GM23338 (cell line): ENCODE data around the gene RAB13. TPM values are rescaled to one million over a fixed set of nuclear protein-coding genes. Genes with fewer than 3 reads are reported as not detected.

Experiments used
- ATAC-seq: fragments of 200-7000 bp; cut with Tn5 transposase; 3 replicates; pipeline ENCODE4 v1.9.1; 2020
- DNase-seq: peaks from one replicate; pipeline ENCODE4 v3.0.0-alpha.2; 2015; ENCODE audit warnings: low spot score
- H2AFZ ChIP-seq: fragments of 200-600 bp; sonication (generic); 2 replicates; pipeline ENCODE4 v1.8.0; 2016; ENCODE audit warnings: antibody characterized with exemption, mild to moderate bottlenecking, moderate library complexity
- H3F3A ChIP-seq: fragments of 200-600 bp; sonication (generic); replicated peaks from 2 replicates; pipeline ENCODE4 v1.8.0; 2017; ENCODE audit warnings: antibody characterized with exemption, mixed run types, low read depth
- H3K27ac ChIP-seq: fragments of 200-600 bp; sonication (generic); 2 replicates; pipeline ENCODE4 v1.6.1; 2016; ENCODE audit warnings: low read depth
- H3K27me3 ChIP-seq: fragments of 200-600 bp; sonication (generic); 2 replicates; pipeline ENCODE4 v1.8.0; 2016; ENCODE audit warnings: mild to moderate bottlenecking, mixed run types, moderate library complexity; ENCODE audit not compliant: insufficient read depth
- H3K36me3 ChIP-seq: fragments of 200-600 bp; sonication (generic); 2 replicates; pipeline ENCODE4 v1.8.0; 2016; ENCODE audit warnings: mild to moderate bottlenecking; ENCODE audit not compliant: insufficient read depth
- H3K4me1 ChIP-seq: fragments of 200-600 bp; sonication (generic); 2 replicates; pipeline ENCODE4 v1.8.0; 2016; ENCODE audit warnings: mild to moderate bottlenecking, moderate library complexity; ENCODE audit not compliant: insufficient read depth
- H3K4me2 ChIP-seq: fragments of 200-600 bp; sonication (generic); 2 replicates; pipeline ENCODE4 v1.7.1; 2017; ENCODE audit warnings: mixed run types
- H3K4me3 ChIP-seq: fragments of 200-600 bp; sonication (generic); 2 replicates; pipeline ENCODE4 v1.6.1; 2016; ENCODE audit warnings: mixed run types
- H3K79me2 ChIP-seq: fragments of 200-600 bp; sonication (generic); replicated peaks from 2 replicates; pipeline ENCODE4 v1.8.0; 2017; ENCODE audit warnings: mild to moderate bottlenecking; ENCODE audit not compliant: insufficient read depth
- H3K9me2 ChIP-seq: fragments of 200-600 bp; sonication (generic); 2 replicates; pipeline ENCODE4 v1.8.0; 2017; ENCODE audit not compliant: insufficient read depth
- H4K20me1 ChIP-seq: fragments of 200-600 bp; sonication (generic); replicated peaks from 2 replicates; pipeline ENCODE4 v1.8.0; 2017; ENCODE audit warnings: mild to moderate bottlenecking; ENCODE audit not compliant: insufficient read depth
- H3K27ac Mint-ChIP-seq: 2 replicates; pipeline ENCODE4 v1.8.0; 2020; ENCODE audit warnings: inconsistent platforms, mild to moderate bottlenecking, moderate library complexity, mixed read lengths
- H3K27me3 Mint-ChIP-seq: 3 replicates; pipeline ENCODE4 v1.8.0; 2022; ENCODE audit warnings: low read depth, mild to moderate bottlenecking, moderate library complexity, mixed read lengths, inconsistent platforms; ENCODE audit not compliant: insufficient read depth, poor library complexity
- H3K36me3 Mint-ChIP-seq: 3 replicates; pipeline ENCODE4 v1.8.0; 2021; ENCODE audit warnings: low read depth, mild to moderate bottlenecking, inconsistent platforms, moderate library complexity, mixed read lengths
- H3K4me1 Mint-ChIP-seq: 3 replicates; pipeline ENCODE4 v1.8.0; 2020; ENCODE audit warnings: mild to moderate bottlenecking, inconsistent platforms, mixed read lengths
- H3K4me3 Mint-ChIP-seq: 3 replicates; pipeline ENCODE4 v1.8.0; 2021; ENCODE audit warnings: moderate library complexity, mild to moderate bottlenecking, inconsistent platforms, mixed read lengths
- H3K9me3 Mint-ChIP-seq: 3 replicates; pipeline ENCODE4 v1.8.0; 2020; ENCODE audit warnings: moderate library complexity, mild to moderate bottlenecking, inconsistent platforms, mixed read lengths
- EZH2 ChIP-seq: fragments of 200-600 bp; sonication (generic); IDR thresholded peaks from one replicate; pipeline ENCODE4 v1.8.0; 2017; ENCODE audit warnings: antibody characterized with exemption, mild to moderate bottlenecking, low read depth; ENCODE audit not compliant: unreplicated experiment
- EZH2phosphoT487 ChIP-seq: fragments of 200-600 bp; sonication (generic); IDR thresholded peaks from one replicate; pipeline ENCODE4 v1.8.1; 2018; ENCODE audit warnings: antibody characterized with exemption; ENCODE audit not compliant: unreplicated experiment
- JUNB ChIP-seq: IDR thresholded peaks from one replicate; pipeline ENCODE4 v1.6.1; 2016; ENCODE audit warnings: antibody characterized with exemption; ENCODE audit not compliant: unreplicated experiment
- NANOG ChIP-seq: IDR thresholded peaks from 2 replicates; pipeline ENCODE4 v1.6.1; 2016; ENCODE audit warnings: antibody characterized with exemption, borderline replicate concordance
- POLR2AphosphoS5 ChIP-seq: IDR thresholded peaks from 2 replicates; pipeline ENCODE4 v1.6.1; 2016; ENCODE audit warnings: antibody characterized with exemption, low read depth
- ZNF331 ChIP-seq: fragments of 250-450 bp; sonication (Bioruptor Pico); IDR thresholded peaks from 2 replicates; pipeline ENCODE4 v1.5.0; 2020; ENCODE audit warnings: low read depth, mild to moderate bottlenecking, moderate library complexity
- polyA plus RNA-seq: library from polyadenylated mRNA; unstranded; fragments of >200 nt; fragmentation: Nextera tagmentation; extraction: Ambion mirVana; gene quantifications from 2 replicates; pipeline ENCODE4 v1.2.1, GENCODE V29; 2016
- total RNA-seq: library from RNA; depleted of rRNA; stranded (reverse); fragments of >200 nt; shearing (Covaris generic); gene quantifications from 2 replicates; pipeline ENCODE4 v1.2.3, GENCODE V29; 2014
- TF ChIP-seq, protein P1 (sequence below): fragments of 250-450 bp; sonication (Bioruptor Pico); IDR thresholded peaks from 2 replicates; pipeline ENCODE4 v1.5.0; 2020; ENCODE audit warnings: mild to moderate bottlenecking, moderate library complexity
- TF ChIP-seq, protein P2 (sequence below): IDR thresholded peaks from one replicate; pipeline ENCODE4 v1.6.1; 2018; ENCODE audit warnings: antibody characterized with exemption; ENCODE audit not compliant: unreplicated experiment
- TF ChIP-seq, protein P3 (sequence below): IDR thresholded peaks from 2 replicates; pipeline ENCODE4 v1.6.1; 2016; ENCODE audit warnings: antibody characterized with exemption

The RAB13 gene
- total and polyA plus RNA-seq, 2 experiments from 2014 or later, result 38.6 to 171 TPM

DNA sequence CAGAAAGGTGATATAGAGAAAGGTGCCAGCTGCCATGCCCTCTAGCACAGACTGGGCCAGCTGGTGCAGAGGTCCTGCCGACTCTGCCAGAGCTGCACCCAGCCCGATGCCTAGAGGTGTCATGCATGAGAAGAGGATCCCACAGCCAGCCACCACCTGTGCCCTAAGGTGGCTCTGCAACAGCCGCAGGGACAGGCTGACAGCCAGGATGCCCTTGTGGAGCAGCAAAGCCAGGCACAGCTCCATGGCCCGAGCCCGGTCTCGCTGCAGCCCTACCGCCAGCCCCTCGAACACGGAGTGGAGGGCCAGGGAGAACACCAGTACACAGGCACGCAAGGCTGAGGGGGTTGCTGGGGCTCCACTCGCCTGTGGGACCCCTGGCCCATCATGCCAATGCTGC lies 25.9 kb downstream of the RAB13 start:
- H3K4me1 Mint-ChIP-seq, result peaks cover 48% of the 10 kb centered on the region
- Histone ChIP-seq H3K4me1 (peaks cover 38% of the 10 kb centered on the region), H2AFZ (no peak overlapping the region), H3K36me3 (peaks cover 14% of the 10 kb centered on the region), H3K27me3 (no peaks in the 10 kb centered on the region), H3K4me2 (no peak overlapping the region), H3K27ac (peak overlapping the region; percentile 67; the same call in 1 of the 2 replicates), H3K79me2 (peaks cover 65% of the 10 kb centered on the region), H3F3A (peaks cover 40% of the 10 kb centered on the region), H3K4me3 (no peak overlapping the region), H4K20me1 (peaks cover 10% of the 10 kb centered on the region), H3K9me2 (no peaks in the 10 kb centered on the region)
- TF ChIP-seq EZH2phosphoT487, result no peak
- no peak for TF ChIP-seq JUNB
- H3K27me3 Mint-ChIP-seq, result peaks cover 26% of the 10 kb centered on the region
- H3K9me3 Mint-ChIP-seq, result peaks cover 3% of the 10 kb centered on the region; the same call in 2 of the 3 replicates
- no peak for ATAC-seq
- H3K27ac Mint-ChIP-seq, result no peak overlapping the region
- no peak for DNase-seq
- peaks cover 39% of the 10 kb centered on the region for H3K36me3 Mint-ChIP-seq
- no peak overlapping the region; the same call in none of the 3 replicates for H3K4me3 Mint-ChIP-seq

DNA sequence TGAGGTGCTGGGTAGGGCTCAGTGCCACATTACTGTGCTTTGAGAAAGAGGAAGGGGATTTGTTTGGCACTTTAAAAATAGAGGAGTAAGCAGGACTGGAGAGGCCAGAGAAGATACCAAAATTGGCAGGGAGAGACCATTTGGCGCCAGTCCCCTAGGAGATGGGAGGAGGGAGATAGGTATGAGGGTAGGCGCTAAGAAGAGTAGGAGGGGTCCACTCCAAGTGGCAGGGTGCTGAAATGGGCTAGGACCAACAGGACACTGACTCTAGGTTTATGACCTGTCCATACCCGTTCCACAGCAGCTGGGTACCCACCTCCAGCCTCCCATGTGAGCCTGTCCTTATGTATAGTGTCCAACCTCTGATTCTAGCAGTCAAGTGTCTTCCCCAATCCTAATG lies 26.7 kb downstream of the RAB13 start:
- Histone ChIP-seq H4K20me1 (peaks cover 18% of the 10 kb centered on the region), H3K27ac (peak overlapping the region; percentile 67), H3K27me3 (no peaks in the 10 kb centered on the region), H3K4me1 (peaks cover 31% of the 10 kb centered on the region), H3K79me2 (peaks cover 65% of the 10 kb centered on the region), H3K4me2 (peak overlapping the region; percentile 19; the same call in 1 of the 2 replicates), H3K9me2 (no peaks in the 10 kb centered on the region), H3F3A (peaks cover 37% of the 10 kb centered on the region), H2AFZ (no peak overlapping the region), H3K36me3 (peaks cover 14% of the 10 kb centered on the region), H3K4me3 (peak overlapping the region; percentile 31; the same call in 1 of the 2 replicates)
- Mint-ChIP-seq H3K27ac (peak overlapping the region; percentile 63; the same call in 1 of the 2 replicates), H3K9me3 (peaks cover 3% of the 10 kb centered on the region; the same call in 2 of the 3 replicates), H3K4me3 (peak overlapping the region; percentile 99; the same call in 2 of the 3 replicates), H3K36me3 (peaks cover 36% of the 10 kb centered on the region), H3K4me1 (peaks cover 44% of the 10 kb centered on the region), H3K27me3 (peaks cover 26% of the 10 kb centered on the region)
- DNase-seq (peak; percentile 19), ATAC-seq (no peak)
- TF ChIP-seq EZH2, result no peak
- TF ChIP-seq, protein P1, sequence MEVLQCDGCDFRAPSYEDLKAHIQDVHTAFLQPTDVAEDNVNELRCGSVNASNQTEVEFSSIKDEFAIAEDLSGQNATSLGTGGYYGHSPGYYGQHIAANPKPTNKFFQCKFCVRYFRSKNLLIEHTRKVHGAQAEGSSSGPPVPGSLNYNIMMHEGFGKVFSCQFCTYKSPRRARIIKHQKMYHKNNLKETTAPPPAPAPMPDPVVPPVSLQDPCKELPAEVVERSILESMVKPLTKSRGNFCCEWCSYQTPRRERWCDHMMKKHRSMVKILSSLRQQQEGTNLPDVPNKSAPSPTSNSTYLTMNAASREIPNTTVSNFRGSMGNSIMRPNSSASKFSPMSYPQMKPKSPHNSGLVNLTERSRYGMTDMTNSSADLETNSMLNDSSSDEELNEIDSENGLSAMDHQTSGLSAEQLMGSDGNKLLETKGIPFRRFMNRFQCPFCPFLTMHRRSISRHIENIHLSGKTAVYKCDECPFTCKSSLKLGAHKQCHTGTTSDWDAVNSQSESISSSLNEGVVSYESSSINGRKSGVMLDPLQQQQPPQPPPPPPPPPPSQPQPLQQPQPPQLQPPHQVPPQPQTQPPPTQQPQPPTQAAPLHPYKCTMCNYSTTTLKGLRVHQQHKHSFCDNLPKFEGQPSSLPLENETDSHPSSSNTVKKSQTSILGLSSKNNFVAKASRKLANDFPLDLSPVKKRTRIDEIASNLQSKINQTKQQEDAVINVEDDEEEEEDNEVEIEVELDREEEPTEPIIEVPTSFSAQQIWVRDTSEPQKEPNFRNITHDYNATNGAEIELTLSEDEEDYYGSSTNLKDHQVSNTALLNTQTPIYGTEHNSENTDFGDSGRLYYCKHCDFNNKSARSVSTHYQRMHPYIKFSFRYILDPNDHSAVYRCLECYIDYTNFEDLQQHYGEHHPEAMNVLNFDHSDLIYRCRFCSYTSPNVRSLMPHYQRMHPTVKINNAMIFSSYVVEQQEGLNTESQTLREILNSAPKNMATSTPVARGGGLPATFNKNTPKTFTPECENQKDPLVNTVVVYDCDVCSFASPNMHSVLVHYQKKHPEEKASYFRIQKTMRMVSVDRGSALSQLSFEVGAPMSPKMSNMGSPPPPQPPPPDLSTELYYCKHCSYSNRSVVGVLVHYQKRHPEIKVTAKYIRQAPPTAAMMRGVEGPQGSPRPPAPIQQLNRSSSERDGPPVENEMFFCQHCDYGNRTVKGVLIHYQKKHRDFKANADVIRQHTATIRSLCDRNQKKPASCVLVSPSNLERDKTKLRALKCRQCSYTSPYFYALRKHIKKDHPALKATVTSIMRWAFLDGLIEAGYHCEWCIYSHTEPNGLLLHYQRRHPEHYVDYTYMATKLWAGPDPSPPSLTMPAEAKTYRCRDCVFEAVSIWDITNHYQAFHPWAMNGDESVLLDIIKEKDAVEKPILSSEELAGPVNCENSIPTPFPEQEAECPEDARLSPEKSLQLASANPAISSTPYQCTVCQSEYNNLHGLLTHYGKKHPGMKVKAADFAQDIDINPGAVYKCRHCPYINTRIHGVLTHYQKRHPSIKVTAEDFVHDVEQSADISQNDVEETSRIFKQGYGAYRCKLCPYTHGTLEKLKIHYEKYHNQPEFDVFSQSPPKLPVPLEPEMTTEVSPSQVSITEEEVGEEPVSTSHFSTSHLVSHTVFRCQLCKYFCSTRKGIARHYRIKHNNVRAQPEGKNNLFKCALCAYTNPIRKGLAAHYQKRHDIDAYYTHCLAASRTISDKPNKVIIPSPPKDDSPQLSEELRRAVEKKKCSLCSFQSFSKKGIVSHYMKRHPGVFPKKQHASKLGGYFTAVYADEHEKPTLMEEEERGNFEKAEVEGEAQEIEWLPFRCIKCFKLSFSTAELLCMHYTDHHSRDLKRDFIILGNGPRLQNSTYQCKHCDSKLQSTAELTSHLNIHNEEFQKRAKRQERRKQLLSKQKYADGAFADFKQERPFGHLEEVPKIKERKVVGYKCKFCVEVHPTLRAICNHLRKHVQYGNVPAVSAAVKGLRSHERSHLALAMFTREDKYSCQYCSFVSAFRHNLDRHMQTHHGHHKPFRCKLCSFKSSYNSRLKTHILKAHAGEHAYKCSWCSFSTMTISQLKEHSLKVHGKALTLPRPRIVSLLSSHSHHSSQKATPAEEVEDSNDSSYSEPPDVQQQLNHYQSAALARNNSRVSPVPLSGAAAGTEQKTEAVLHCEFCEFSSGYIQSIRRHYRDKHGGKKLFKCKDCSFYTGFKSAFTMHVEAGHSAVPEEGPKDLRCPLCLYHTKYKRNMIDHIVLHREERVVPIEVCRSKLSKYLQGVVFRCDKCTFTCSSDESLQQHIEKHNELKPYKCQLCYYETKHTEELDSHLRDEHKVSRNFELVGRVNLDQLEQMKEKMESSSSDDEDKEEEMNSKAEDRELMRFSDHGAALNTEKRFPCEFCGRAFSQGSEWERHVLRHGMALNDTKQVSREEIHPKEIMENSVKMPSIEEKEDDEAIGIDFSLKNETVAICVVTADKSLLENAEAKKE, result no peak
- TF ChIP-seq, protein P2, sequence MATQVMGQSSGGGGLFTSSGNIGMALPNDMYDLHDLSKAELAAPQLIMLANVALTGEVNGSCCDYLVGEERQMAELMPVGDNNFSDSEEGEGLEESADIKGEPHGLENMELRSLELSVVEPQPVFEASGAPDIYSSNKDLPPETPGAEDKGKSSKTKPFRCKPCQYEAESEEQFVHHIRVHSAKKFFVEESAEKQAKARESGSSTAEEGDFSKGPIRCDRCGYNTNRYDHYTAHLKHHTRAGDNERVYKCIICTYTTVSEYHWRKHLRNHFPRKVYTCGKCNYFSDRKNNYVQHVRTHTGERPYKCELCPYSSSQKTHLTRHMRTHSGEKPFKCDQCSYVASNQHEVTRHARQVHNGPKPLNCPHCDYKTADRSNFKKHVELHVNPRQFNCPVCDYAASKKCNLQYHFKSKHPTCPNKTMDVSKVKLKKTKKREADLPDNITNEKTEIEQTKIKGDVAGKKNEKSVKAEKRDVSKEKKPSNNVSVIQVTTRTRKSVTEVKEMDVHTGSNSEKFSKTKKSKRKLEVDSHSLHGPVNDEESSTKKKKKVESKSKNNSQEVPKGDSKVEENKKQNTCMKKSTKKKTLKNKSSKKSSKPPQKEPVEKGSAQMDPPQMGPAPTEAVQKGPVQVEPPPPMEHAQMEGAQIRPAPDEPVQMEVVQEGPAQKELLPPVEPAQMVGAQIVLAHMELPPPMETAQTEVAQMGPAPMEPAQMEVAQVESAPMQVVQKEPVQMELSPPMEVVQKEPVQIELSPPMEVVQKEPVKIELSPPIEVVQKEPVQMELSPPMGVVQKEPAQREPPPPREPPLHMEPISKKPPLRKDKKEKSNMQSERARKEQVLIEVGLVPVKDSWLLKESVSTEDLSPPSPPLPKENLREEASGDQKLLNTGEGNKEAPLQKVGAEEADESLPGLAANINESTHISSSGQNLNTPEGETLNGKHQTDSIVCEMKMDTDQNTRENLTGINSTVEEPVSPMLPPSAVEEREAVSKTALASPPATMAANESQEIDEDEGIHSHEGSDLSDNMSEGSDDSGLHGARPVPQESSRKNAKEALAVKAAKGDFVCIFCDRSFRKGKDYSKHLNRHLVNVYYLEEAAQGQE, result no peak
- TF ChIP-seq, protein P3, sequence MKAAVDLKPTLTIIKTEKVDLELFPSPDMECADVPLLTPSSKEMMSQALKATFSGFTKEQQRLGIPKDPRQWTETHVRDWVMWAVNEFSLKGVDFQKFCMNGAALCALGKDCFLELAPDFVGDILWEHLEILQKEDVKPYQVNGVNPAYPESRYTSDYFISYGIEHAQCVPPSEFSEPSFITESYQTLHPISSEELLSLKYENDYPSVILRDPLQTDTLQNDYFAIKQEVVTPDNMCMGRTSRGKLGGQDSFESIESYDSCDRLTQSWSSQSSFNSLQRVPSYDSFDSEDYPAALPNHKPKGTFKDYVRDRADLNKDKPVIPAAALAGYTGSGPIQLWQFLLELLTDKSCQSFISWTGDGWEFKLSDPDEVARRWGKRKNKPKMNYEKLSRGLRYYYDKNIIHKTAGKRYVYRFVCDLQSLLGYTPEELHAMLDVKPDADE, result no peak
- no peak for TF ChIP-seq ZNF331
- TF ChIP-seq NANOG, result no peak
- TF ChIP-seq POLR2AphosphoS5, result no peak
